Measurements from ENCODE around the gene OR52M1.

The OR52M1 gene

DNA sequence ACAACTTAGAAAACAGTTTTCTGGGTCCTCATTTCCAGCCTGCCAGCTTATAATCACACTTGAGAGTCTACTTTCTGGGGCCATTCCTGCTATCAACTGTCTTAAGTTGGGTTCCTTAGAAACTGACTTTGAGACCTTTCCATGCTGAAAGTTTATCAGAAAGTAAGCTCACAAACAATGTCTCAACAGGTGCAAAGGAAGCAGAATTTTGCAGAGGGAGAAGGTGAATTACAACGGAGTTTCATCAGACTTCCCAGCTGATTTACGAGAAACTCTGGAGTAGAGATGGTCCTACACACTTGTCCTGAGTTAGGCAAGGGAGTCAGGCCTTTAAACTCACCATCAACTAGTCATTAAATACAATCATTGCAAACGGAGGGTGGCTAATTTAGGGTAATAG, 31.9 kb downstream of the OR52M1 start:
- Histone ChIP-seq H3K36me3 (ENCODE audit: control insufficient read depth in 1 of 2, insufficient read depth in 2 of 2, low read length in 2 of 2) (no peaks in the 10 kb centered on the region), H3K9me3 (ENCODE audit: control insufficient read depth in 1 of 2, low read length in 2 of 2) (no peaks in the 10 kb centered on the region), H3K27me3 (ENCODE audit: low read depth, low read length) (no peaks in the 10 kb centered on the region), H3K4me3 (ENCODE audit: low read depth in 1 of 2, low read length in 2 of 2) (no peak overlapping the region), H3K4me1 (ENCODE audit: control insufficient read depth in 1 of 2, insufficient read depth in 2 of 2, low read length in 2 of 2) (no peaks in the 10 kb centered on the region), H3K27ac (ENCODE audit: low read length) (no peak overlapping the region)

GRCh38 chr11:4577761-4578160, 32.8 kb downstream of the OR52M1 start:
- no peaks in the 10 kb centered on the region for H3K36me3 ChIP-seq (ENCODE audit: control insufficient read depth in 1 of 2, insufficient read depth in 2 of 2, low read length in 2 of 2)
- no peak overlapping the region for H3K4me3 ChIP-seq (ENCODE audit: low read depth in 1 of 2, low read length in 2 of 2)
- no peak overlapping the region for H3K27ac ChIP-seq (ENCODE audit: low read length)
- H3K9me3 ChIP-seq (ENCODE audit: control insufficient read depth in 1 of 2, low read length in 2 of 2) = no peaks in the 10 kb centered on the region
- H3K4me1 ChIP-seq (ENCODE audit: control insufficient read depth in 1 of 2, insufficient read depth in 2 of 2, low read length in 2 of 2) = no peaks in the 10 kb centered on the region
- H3K27me3 ChIP-seq (ENCODE audit: low read depth, low read length) = no peaks in the 10 kb centered on the region

DNA sequence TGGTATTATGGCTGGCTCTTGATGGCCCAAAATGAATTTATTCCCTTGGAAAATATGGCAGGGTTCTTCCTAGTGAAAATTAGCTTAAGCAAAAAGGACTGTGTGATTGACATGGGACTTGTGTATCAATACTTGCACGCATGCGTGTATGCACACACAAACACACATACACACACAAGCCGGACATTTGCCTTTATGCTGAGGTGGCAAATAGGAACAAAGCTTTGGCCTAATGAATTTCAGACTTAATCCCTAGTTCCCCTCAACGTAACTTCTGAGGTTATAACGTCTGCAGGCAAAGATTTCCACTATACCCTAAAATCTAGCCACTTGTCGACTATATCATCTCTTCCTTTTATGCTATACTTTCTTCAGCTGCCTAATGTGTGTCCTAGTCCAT, 33.6 kb downstream of the OR52M1 start:
- Histone ChIP-seq H3K27ac (ENCODE audit: low read length) (no peak overlapping the region), H3K36me3 (ENCODE audit: control insufficient read depth in 1 of 2, insufficient read depth in 2 of 2, low read length in 2 of 2) (no peaks in the 10 kb centered on the region), H3K27me3 (ENCODE audit: low read depth, low read length) (no peaks in the 10 kb centered on the region), H3K4me1 (ENCODE audit: control insufficient read depth in 1 of 2, insufficient read depth in 2 of 2, low read length in 2 of 2) (no peaks in the 10 kb centered on the region), H3K4me3 (ENCODE audit: low read depth in 1 of 2, low read length in 2 of 2) (no peak overlapping the region), H3K9me3 (ENCODE audit: control insufficient read depth in 1 of 2, low read length in 2 of 2) (no peaks in the 10 kb centered on the region)

GRCh38 chr11:4580124-4580523, 35.1 kb downstream of the OR52M1 start:
- H3K9me3 ChIP-seq (ENCODE audit: control insufficient read depth in 1 of 2, low read length in 2 of 2) = no peaks in the 10 kb centered on the region
- no peaks in the 10 kb centered on the region for H3K27me3 ChIP-seq (ENCODE audit: low read depth, low read length)
- no peak overlapping the region for H3K27ac ChIP-seq (ENCODE audit: low read length)
- no peak overlapping the region for H3K4me3 ChIP-seq (ENCODE audit: low read depth in 1 of 2, low read length in 2 of 2)
- H3K36me3 ChIP-seq (ENCODE audit: control insufficient read depth in 1 of 2, insufficient read depth in 2 of 2, low read length in 2 of 2) = no peaks in the 10 kb centered on the region
- no peaks in the 10 kb centered on the region for H3K4me1 ChIP-seq (ENCODE audit: control insufficient read depth in 1 of 2, insufficient read depth in 2 of 2, low read length in 2 of 2)

- Histone ChIP-seq H3K36me3 (ENCODE audit: control insufficient read depth in 1 of 2, insufficient read depth in 2 of 2, low read length in 2 of 2) (no peaks in the 10 kb centered on the region), H3K4me3 (ENCODE audit: low read depth in 1 of 2, low read length in 2 of 2) (no peak within 1 kb of the TSS), H3K27ac (ENCODE audit: low read length) (no peak within 1 kb of the TSS), H3K9me3 (ENCODE audit: control insufficient read depth in 1 of 2, low read length in 2 of 2) (no peaks in the 10 kb centered on the region), H3K4me1 (ENCODE audit: control insufficient read depth in 1 of 2, insufficient read depth in 2 of 2, low read length in 2 of 2) (no peaks in the 10 kb centered on the region), H3K27me3 (ENCODE audit: low read depth, low read length) (no peaks in the 10 kb centered on the region)
These were observed 36.5 kb downstream of the OR52M1 start, which contains the start of gene OR52I2 for GRCh38 chr11:4581443-4581842. TSS of gene OR52I2 (plus strand) at chr11:4581743.

DNA sequence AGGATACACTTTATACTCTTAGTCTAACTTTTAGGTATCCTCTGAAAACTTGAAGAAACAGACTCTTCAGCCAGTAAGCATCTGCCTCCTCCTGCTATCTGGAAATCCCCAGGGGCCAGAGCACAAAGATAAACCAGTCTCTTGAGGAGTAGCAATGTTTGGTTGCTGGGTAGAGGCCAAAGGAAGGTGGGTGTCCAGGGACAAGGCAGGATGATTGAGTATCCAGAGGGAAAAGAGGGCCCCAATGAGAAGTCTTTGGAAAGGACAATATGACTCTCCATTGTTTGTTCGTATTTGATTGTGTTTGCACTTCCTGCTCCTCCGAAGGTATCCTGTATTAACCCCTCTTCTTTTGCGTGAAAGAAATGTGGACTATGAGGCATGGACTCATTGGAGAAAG, 44.0 kb downstream of the OR52M1 start:
- Histone ChIP-seq H3K4me1 (ENCODE audit: control insufficient read depth in 1 of 2, insufficient read depth in 2 of 2, low read length in 2 of 2) (no peaks in the 10 kb centered on the region), H3K27me3 (ENCODE audit: low read depth, low read length) (no peaks in the 10 kb centered on the region), H3K27ac (ENCODE audit: low read length) (no peak overlapping the region), H3K4me3 (ENCODE audit: low read depth in 1 of 2, low read length in 2 of 2) (no peak overlapping the region), H3K36me3 (ENCODE audit: control insufficient read depth in 1 of 2, insufficient read depth in 2 of 2, low read length in 2 of 2) (no peaks in the 10 kb centered on the region), H3K9me3 (ENCODE audit: control insufficient read depth in 1 of 2, low read length in 2 of 2) (no peaks in the 10 kb centered on the region)

- H3K27me3 ChIP-seq (ENCODE audit: low read depth, low read length) = no peaks in the 10 kb centered on the region
- H3K4me1 ChIP-seq (ENCODE audit: control insufficient read depth in 1 of 2, insufficient read depth in 2 of 2, low read length in 2 of 2) = no peaks in the 10 kb centered on the region
- H3K27ac ChIP-seq (ENCODE audit: low read length) = no peak within 1 kb of the TSS
- no peak within 1 kb of the TSS for H3K4me3 ChIP-seq (ENCODE audit: low read depth in 1 of 2, low read length in 2 of 2)
- peaks cover 8 to 21% of the 10 kb centered on the region in 2 donors for H3K36me3 ChIP-seq (ENCODE audit: control insufficient read depth in 1 of 2, insufficient read depth in 2 of 2, low read length in 2 of 2)
- H3K9me3 ChIP-seq (ENCODE audit: control insufficient read depth in 1 of 2, low read length in 2 of 2) = no peaks in the 10 kb centered on the region
These were observed 48.7 kb downstream of the OR52M1 start, which contains the start of gene OR52I1 for GRCh38 chr11:4593739-4594138. TSS of gene OR52I1 (plus strand) at chr11:4594039. CDS start at chr11:4594039, 0 bp downstream.
